ENCODE measurements around the gene LIPT2.
"Not testable (repeated sequence)": the region's sequence is repeated elsewhere in the genome, so short reads cannot be mapped to it uniquely, and the experiment has no call there.

LIPT2 gene

DNA sequence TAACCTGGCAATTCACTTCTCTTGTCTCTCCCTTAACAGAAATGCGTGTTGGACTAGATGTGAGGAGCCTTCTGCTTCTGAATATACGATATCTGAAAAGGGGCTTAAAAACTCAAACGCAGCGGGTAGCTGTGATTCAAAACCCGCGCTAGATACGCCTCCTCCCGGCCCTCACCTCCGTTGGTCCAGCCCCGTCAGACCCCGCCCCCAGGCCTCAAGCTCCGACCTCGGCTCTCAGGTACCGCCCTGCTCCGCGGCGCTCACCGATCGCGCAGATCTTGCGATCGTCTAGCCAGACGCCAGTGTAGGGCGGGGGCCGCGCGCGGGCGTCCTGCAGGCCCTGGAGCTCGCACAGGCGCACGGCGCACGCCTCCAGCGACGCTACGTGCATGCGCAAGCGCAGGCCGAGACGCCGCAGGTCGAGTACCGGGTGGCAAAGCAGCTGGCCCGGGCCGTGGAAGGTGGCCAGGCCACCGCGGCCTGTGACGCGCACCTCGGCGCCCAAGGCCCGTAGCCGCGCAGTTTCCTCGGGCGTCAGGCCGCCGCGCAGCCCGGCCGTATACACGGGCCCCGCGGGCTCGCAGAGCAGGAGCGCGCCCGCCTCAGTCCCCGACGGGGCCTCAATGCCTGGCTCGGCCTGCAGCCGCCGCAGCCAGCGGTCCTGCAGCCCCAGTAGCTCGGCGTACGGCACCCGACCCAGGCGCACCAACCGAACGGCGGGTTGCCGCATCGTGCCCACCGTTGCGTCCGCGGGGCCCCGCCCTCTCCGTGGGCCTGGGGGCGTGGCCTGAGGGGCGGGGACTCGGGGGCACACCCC, at the start of gene LIPT2:
Gene LIPT2, minus strand, starts transcription at position 751 of the 817 bp plus-strand sequence. Its CDS starts 21 bp downstream, at position 730.
- peak; percentile 82 for DNase-seq (ENCODE audit: low read depth)

DNA sequence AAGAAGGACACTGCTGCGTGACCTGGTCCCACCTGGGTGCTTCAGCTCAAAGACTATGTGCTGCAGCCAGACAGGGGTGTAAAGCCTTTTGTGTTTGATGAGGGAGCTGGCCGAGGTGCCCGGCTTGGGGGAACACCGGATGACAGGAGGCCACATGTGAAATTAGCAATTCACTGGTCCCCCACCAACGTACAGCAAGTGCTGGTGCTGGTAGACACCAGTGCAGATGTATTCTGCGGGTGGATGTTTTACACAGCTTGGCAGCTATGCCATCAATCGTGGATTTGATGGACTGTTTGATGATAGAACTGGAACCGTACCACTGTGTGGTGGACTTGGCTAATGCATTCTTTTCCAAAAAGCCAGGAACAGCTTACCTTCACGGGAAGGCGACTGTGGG, 47.9 kb upstream of the LIPT2 start:
- no peak for DNase-seq (ENCODE audit: low read depth)

DNA sequence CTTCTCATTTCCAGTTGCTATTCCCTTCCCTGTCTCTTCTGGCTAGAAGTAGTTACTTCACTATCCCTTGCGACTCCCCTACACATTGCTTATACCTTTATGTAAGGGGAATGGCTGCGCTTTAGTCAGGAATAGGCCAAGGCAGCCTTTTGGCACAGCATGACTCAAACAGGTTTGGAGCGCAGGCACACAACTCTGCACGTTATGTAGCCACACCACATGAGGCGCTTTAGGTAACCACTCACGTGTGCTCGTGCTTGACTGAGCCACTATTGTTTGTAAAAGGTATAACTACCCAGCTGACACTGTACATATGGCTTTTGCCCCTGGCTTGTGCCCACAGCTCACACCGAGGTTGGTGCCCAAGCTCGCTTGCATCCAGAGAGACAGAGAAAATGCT, 46.7 kb upstream of the LIPT2 start:
- no peak for DNase-seq (ENCODE audit: low read depth)

DNA sequence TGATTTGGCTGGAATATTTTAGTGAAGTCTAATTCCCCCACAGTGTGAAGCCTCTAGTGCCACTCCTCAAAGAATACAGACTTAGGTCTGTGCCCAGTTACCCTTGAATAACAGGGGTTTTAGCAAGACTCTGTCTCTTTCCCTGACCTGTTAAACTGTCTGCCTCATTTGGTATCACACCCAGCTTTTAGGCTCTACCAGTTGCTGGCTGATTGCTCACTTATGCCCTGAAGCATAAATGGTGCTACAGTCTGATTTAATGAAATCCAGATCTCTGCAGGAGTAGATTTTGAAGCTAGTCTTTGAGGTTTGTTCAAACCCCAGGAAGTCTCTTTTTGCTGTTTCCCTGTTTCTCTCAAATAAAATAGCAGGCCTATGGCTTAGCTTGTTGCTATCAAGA, 45.2 kb upstream of the LIPT2 start:
- no peak for DNase-seq (ENCODE audit: low read depth)

DNA sequence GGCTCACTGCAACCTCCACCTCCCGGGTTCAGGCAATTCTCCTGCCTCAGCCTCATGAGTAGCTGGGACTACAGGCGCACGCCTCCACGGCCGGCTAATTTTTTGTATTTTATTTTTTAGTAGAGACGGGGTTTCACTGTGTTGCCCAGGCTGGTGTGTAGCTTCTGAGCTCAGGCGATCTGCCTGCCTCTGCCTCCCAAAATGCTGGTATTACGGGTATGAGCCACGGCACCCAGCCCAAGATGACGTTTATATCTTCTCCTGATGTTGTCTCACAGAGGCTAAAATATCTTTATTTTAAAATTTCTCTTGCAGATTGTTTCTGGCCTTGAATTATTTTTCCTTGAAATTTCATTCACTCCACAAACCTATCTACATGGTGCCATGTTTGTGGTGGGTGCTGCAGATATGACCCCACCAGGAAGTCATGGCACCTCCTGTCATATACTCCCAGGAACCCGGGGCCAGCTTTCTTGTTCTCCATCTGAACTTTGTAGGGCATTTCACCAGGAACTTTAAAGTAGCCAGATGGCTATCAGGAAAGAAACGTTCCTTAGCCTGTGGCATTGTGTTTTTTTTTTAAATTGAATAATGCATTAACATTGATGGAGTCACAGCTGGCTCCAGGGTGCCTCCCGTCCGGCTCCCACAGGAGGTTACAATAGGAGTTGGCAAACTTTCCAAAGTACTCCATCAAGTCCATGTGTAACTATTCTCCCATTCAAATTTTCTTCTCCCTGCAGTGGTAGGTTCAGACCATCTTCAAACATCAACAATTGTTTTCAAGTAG, 42.0 kb upstream of the LIPT2 start:
- DNase-seq (ENCODE audit: low read depth) = no peak

DNA sequence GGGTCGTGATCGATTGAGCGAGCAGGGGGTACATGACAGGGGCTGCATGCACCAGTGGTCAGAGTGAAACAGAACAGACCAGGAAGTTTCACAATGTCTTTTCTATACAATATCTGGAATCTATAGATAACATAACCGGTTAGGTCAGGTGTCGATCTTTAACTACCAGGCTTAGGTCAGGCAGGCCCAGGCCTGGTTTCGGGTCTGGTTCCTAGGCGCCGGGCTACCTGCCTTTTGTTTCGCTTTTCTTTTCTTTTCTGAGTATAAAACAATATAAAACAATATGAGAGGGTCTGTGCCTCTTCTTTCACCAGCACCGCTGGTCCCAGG, 41.4 kb upstream of the LIPT2 start:
- DNase-seq (ENCODE audit: low read depth) = not testable (repeated sequence)

DNA sequence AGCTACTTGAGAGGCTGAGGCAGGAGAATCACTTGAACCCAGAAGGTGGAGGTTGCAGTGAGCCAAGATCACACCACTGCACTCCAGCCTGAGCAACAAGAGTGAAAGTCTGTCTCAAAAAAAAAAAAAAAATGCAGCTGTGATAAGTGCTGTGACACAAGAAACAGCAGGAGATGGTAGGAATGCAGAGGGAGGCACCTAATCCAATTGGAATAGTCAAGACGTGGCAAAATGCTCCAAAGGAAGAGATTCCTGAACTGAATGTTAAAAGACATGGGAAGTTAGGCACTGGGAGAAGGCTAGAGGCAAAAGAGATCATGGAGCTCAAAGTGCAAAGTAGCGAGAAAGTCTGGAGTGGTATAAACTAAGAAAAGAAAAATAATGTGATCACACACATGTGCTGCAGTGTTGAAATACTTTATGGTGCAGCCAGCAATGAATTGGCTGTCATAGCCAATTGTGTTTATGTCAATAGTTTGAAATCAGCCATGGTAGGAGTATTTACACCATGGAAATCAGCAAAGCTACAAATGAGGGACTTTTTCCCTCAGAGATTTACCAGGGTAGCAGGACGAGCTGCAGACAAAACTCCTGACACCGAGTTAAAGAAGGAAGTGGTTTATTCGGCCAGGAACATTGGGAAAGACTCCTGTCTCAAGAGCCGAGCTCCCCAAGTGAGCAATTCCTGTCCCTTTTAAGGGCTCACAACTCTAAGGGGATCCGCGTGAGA, 40.9 kb upstream of the LIPT2 start:
- no peak for DNase-seq (ENCODE audit: low read depth)

DNA sequence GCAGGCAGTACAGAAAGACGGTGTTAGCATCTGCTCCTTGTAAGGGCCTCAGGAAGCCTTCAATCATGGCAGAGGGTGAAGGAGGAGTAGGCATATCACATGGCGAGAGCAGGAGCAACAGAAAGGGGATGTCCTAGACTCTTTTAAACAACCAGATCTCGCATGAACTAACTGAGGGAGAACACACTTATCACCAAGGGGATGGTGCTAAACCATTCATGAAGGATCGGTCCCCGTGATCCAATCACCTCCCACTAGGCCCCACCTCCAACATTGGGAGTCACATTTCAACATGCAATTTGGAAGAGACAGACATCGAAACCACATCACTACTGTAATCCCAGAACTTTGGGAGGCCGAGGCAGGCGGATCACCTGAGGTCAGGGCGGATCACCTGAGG, 39.9 kb upstream of the LIPT2 start:
- no peak for DNase-seq (ENCODE audit: low read depth)

DNA sequence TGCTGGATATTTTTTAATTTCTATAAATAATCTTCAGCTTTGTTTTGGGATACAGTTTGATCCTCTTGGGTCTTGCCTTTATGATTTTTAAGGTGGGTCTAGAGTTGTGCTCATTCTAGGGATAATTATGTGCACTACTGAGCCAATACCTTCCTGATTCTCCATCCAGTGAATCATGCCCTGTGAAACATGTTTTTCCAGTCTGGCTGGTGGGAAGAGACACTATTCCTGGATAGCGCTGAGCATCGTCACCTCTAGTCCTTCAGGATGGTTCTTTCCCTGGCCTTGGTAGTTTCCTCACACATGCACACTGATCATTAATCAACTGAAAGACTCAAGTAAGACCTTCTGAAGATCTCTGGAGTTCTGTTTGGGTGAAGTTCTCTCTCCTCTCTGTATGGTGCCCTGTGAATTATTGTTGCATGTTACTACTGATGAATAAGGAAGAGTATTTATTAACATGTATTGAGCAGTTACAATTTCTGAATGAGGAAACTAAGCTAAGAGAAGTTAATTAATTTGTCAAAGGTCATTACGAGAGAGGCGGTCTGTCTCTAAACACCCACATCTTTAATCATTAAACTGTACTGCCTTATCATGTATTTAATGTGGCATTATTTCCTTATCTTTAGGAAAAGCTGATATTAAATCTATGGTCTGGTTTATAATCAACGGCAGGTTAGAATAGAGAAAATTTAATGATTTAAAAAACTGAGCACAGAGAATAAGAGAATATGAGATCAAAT, 39.1 kb upstream of the LIPT2 start:
- DNase-seq (ENCODE audit: low read depth) = no peak

DNA sequence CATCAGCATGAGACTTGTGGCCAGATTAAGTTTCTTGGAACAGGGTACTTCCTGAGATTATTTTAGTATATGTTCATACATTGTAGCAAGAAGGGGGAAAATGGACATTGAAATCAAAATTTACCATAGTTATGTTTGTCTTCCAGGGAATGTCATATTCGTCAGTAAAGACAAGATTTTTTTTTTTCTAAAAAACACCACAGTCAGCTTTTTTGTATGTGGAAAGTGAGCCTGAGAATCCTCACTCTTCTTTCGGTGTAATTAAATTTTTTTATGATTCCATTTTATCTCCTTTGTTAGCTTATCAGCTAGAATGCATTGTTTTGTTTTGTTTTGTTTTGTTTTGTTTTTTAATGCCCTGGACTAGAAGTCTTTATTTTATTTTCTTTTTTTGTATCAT, 31.5 kb upstream of the LIPT2 start:
- DNase-seq (ENCODE audit: low read depth) = no peak

DNA sequence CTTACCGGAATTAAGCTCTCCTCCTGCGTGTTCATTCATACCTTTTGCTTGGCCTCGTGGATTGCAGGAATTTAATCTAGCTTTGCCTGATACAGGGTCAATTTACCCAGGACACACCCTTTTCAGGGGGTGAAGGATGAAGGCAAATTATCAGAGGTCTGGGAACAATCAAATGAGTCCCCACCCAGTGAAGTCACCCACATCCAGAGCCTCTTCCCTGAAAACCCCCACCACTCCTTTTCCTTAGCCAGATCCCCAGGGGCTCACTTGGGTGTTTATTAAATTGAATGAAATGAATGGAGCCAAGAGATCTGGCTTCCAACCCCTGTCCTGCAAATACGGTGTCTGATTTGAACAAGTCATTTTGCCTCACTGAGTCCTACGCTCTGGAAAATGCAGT, 31.0 kb upstream of the LIPT2 start:
- DNase-seq (ENCODE audit: low read depth) = no peak

DNA sequence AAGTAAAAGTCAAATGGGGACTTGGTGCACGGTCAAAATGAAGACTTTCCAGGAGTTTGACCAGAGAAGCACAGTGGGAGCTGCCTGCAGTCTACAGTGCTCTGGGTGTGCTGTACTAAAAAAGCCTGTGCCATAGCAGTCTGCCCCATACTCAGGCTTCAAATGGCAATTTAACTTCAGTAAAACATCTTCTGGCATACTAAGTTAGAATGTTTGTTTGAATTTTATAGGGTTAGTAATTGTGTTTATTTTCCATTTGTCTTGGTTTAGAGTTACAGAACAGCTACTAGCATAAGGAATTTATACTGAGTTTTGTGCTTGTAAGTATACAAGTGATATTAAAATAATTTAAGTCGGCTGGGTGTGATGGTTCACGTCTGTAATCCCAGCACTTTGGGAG, 29.3 kb upstream of the LIPT2 start:
- no peak for DNase-seq (ENCODE audit: low read depth)

DNA sequence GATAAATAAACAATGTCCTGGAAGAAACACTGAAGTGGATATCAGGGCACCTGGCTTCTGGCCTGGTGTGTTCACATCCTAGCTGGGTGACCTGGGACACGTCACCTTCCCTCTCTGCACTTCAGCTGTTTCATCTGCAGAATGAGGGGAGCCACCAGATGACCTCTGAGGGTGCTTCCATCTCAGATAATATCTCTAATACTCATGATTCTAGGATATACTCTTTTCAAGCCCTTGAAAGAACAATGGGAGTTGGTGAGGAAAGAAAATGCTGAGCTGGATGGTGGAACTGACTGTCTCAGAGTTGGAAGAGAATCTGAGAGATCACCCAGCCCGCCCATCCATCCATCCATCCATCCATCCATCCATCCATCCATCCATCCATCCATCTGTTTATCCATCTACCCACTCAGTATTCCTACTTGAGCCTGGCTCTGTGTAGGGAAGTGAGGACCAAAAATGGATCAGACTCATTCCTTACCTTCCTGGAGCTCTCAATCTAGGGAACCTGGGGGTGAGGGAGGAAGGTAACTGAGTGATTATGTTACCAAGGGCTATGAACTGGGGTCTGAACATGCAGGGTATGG, 28.2 kb upstream of the LIPT2 start:
- DNase-seq (ENCODE audit: low read depth) = no peak

DNA sequence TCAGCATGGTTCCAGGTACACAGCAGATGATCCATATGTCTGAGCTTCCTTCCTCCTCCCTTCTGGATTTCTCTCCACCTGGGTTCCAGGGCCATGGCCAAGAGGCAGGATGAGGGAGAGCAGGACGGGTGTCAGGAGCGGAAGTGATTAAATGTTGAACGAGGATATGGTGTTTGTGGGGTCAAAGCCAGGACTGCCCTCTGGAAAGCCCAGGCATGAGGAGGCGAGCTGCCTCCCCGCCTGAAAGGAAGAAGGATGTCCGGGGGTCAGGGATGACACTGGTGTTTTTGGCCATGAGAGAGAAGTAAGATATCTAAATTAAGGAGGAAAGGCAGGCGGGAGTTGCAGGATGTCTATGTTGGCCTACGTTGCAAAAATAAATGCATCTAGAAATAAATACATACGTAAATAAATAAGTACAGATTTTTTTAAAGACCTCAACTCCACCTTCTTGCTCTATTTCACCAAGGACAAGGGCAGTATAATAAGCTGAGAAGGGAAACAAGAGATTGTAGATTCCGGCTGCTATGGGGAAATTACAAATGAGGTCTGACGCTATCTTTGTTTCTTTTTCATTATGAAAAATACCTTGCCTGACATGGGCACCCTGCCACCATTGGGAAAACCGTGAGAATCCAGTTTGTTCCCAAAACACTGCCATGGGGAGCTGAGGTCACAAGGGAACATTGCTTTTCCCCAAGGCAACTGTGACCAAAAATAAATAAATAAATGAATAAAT, 27.6 kb upstream of the LIPT2 start:
- no peak for DNase-seq (ENCODE audit: low read depth)

DNA sequence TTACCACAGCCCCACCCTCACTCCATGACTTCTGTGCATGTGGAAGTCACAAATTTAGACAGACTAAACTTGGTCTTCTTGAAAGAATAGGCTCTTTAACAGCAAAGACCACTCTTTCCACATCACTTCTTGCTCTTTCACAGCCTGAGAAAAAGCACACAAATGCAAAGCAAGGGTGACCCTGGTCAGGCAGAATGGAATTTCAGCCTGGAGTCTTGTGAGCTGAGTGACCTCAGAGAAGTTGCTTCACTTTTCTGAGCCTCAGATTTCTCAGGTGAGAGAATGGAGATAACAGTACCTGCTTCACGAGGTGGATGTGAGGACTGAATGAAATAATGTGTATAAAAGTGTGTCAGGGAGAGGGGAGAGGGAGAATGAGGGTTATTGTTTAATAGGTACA, 26.8 kb upstream of the LIPT2 start:
- DNase-seq (ENCODE audit: low read depth) = no peak

DNA sequence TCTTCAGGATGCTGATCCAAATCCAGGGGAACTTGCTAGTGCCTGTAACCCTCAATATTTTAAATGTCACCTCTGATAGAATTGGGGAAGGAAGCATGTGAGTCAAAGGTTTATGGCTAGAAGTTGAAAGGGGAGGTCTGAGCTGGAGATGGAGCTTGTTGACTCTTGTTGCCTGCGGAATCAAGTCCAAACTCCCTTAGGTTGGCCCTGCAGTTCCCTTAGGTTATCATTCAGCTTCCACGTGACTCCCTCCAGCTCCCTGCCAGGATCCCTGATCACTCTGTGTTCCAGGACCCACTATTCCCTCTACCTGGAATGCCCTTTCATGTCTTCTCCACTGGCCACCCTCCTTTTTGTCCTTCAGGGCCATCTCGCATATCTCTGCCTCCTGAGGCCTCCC, 26.2 kb upstream of the LIPT2 start:
- no peak for DNase-seq (ENCODE audit: low read depth)

DNA sequence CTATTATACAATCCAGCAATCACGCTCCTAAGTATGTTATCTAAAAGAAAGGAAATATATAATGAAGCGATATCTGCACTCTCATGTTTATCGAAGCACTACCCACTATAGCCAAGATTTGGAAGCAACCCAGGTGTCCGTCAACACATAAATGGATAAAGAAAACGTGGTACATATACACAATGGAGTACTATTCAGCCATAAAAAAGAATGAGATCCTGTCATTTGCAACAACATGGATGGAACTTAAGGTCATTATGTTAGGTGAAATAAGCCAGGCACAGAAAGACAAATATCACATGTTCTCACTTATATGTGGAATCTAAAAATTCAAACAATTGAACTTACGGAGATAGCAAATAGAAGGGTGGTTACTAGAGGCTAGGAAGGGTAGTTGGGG, 24.1 kb upstream of the LIPT2 start:
- DNase-seq (ENCODE audit: low read depth) = not testable (repeated sequence)

DNA sequence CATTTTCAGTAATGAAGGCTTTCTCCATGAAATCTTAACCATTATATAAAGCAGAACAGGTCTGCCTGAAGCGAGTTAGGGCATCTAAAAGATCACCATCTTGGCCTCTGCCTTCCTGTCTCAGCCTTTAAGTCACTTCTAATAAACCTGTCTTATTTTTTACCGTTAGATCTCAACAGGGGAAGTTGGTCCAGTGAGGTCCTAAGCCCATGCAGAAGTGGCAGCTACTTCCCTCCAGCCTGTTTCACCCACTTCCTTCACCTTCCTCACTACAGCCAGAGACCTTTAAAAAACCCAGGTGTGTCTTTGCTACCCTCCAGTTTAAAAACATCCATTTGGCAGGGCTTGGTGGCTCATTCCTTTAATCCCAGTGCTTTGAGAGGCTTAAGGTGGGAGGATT, 14.1 kb upstream of the LIPT2 start:
- DNase-seq (ENCODE audit: low read depth) = no peak

DNA sequence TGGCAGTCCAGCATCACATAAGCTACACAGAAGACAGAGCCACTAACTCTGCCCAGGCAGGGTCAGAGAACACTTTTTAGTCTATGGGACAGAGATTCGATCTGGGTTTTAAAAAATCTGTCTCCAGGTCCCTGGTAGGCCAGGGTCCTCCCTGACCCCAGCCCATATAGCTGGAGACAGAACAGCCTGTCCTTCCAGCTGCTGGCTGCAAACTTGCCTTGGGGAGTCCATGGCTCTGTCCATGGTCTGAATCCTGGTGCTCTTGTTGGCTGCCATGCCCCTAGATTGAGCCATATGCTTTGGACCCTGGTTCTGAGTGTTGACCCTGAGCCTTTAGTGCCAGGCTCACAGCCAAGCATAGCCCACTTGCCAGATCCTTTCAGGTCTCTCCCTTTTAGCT, 13.3 kb upstream of the LIPT2 start:
- no peak for DNase-seq (ENCODE audit: low read depth)

DNA sequence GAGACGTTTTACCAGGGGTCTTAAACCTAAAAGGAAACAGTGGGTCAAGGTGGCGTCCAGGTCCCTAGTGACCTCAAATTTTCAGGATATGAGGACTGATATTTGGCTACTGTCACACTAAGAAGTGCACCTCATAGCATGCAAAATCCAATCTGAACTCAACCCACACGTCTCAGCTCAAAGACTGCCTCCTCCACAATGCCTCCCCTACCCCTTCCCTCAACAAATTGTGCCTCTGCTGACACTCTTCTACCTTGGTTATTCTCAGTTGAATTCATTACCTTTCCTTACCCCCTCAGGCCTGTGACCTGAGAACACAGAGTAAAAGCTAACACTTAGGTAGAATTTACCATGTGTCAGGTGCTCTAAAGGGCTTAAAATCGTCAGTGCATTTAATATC, 12.4 kb upstream of the LIPT2 start:
- no peak for DNase-seq (ENCODE audit: low read depth)

DNA sequence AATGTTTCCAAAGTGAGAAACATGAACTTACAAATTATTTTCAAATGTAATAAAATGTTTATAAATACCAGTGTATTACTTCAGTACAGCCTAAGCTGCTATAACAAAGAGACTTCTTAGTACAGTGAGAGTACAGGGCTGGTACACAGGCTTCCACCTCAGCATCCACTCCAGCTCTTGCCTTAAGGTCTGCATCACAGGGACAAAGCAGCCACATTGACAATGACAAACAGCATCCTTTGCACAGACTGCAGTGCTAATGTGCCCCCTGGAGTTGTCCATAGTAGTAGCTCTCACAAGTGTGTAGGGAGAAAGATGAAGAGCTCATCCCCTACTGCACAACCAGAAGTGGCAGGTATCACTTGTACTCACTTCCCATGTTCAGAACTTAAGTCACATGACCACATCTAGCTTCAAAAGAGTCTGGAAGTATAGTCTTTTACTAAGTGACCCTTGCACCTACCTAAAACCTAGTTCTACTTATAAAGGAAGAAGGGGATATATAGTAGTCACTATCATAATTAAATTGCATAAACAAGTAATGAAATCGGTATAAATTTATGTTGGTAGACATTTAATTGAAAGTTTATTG, 10.7 kb upstream of the LIPT2 start:
- DNase-seq (ENCODE audit: low read depth) = no peak
